Measurements from ENCODE around the gene AKAP3.

- TF ChIP-seq CEBPB (IDR thresholded peaks at IDR 0.05; ENCODE audit: low read depth, low read length): no peak
- no peak for TF ChIP-seq POLR2AphosphoS5 (IDR thresholded peaks at IDR 0.05; ENCODE audit: low read depth, low read length)
- no peak for TF ChIP-seq CTCF (IDR thresholded peaks at IDR 0.05; ENCODE audit: control extremely low read depth in 1 of 3, insufficient read depth in 1 of 3, low read depth in 1 of 3, low read length in 3 of 3)
- TF ChIP-seq JUN (IDR thresholded peaks at IDR 0.05; ENCODE audit: low read depth, low read length): no peak
- TF ChIP-seq POLR2A (IDR thresholded peaks at IDR 0.05; ENCODE audit: control extremely low read depth in 1 of 2, low read depth in 2 of 2, low read length in 2 of 2): no peak
- TF ChIP-seq EGR1 (IDR thresholded peaks at IDR 0.05; ENCODE audit: borderline replicate concordance, low read depth, low read length): no peak
- no peak for TF ChIP-seq MAFK (IDR thresholded peaks at IDR 0.05; ENCODE audit: low read depth, low read length)
- TF ChIP-seq EZH2 (IDR thresholded peaks at IDR 0.05; ENCODE audit: low read depth, low read length, severe bottlenecking): no peak
- TF ChIP-seq YY1 (IDR thresholded peaks at IDR 0.05; ENCODE audit: low read depth, low read length): no peak
- TF ChIP-seq ATF2 (IDR thresholded peaks at IDR 0.05; ENCODE audit: low read length): no peak
- TF ChIP-seq FOSL1 (IDR thresholded peaks at IDR 0.05; ENCODE audit: insufficient read depth, low read depth, low read length): no peak
These were observed 45.4 kb downstream of the AKAP3 start for GRCh38 chr12:4603421-4603820.
